ENCODE results near the gene TIPARP.

DNA sequence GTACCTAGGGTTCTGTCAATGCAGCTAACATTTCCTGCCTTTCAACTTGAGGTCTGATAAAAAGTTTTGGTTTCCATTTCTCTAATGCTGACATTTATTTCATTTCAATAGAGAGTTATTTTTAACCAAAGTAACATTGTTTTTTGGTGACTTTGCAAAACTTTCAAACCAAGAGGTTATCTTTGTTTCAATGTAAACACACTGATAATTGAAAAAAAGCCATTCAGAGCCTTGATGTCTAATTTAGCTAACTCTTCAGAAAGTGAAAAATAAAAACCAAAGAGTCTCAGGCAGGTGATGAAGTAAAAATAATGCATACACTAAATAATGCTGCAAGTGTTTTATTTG, 9.6 kb upstream of the TIPARP start:
- TF ChIP-seq, protein P1, sequence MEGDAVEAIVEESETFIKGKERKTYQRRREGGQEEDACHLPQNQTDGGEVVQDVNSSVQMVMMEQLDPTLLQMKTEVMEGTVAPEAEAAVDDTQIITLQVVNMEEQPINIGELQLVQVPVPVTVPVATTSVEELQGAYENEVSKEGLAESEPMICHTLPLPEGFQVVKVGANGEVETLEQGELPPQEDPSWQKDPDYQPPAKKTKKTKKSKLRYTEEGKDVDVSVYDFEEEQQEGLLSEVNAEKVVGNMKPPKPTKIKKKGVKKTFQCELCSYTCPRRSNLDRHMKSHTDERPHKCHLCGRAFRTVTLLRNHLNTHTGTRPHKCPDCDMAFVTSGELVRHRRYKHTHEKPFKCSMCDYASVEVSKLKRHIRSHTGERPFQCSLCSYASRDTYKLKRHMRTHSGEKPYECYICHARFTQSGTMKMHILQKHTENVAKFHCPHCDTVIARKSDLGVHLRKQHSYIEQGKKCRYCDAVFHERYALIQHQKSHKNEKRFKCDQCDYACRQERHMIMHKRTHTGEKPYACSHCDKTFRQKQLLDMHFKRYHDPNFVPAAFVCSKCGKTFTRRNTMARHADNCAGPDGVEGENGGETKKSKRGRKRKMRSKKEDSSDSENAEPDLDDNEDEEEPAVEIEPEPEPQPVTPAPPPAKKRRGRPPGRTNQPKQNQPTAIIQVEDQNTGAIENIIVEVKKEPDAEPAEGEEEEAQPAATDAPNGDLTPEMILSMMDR (conservative IDR thresholded peaks at IDR 0.05 in 1 of 2, IDR thresholded peaks at IDR 0.05 in 1 of 2; ENCODE audit: low read depth in 1 of 2, low read length in 2 of 2) = no peak
- TF ChIP-seq EZH2 (IDR thresholded peaks at IDR 0.05; ENCODE audit: low read length, missing control alignments) = no peak
